Measurements from ENCODE around the gene CRYBB3. TPM values are rescaled to one million over a fixed set of nuclear protein-coding genes. Genes with fewer than 3 reads are reported as not detected.

The CRYBB3 gene
- total and polyA plus RNA-seq, 2 of the 4 experiments (the other 2 are of a cell fraction): not detected

Small RNAs within 50 kb of the gene (microRNA-seq; reads per million reads assigned to microRNA genes)
- gene Z99916.2 (ENCODE audit: insufficient read depth, insufficient read length): not detected

Small RNAs within 50 kb of the gene (small RNA-seq; reads per million reads assigned to genes)
- gene Z99916.2: 0 reads per million in 5 experiments

Other genes with a start within 250 kb of the CRYBB3 start
- under 0.01 TPM in 1 of 2 replicates, not detected in the other for gene KIAA1671, start 247.1 kb upstream of the CRYBB3 start, total RNA-seq (2012; rRNA removed)
- 0.02 TPM in 1 of 2 replicates, not detected in the other for gene KIAA1671, start 247.1 kb upstream of the CRYBB3 start, polyA plus RNA-seq (2012; rRNA removed)
- not detected in 2 replicates for gene CRYBB2, start 19.8 kb downstream of the CRYBB3 start, total RNA-seq (2012; rRNA removed)
- not detected in 2 replicates for gene CRYBB2, start 19.8 kb downstream of the CRYBB3 start, polyA plus RNA-seq (2012; rRNA removed)